DMS114 treated with DMSO at 0.1 percent for 48 hours (cell line): Measurements from ENCODE around the gene LRRC32.
"Not testable (repeated sequence)": the region's sequence is repeated elsewhere in the genome, so short reads cannot be mapped to it uniquely, and the experiment has no call there.

Source experiments
- DNase-seq: peaks from one replicate; lab custom pipeline; 2025; ENCODE audit not compliant: unreplicated experiment; lab: John Stamatoyannopoulos, UW

Gene LRRC32

GRCh38 chr11:76630600-76631281 lies 39.8 kb downstream of the LRRC32 start:
- DNase-seq = no peak

GRCh38 chr11:76629853-76630599 lies 40.5 kb downstream of the LRRC32 start:
- DNase-seq = no peak

GRCh38 chr11:76629116-76629852 lies 41.3 kb downstream of the LRRC32 start:
- no peak for DNase-seq

GRCh38 chr11:76628408-76628947 lies 42.1 kb downstream of the LRRC32 start:
- no peak for DNase-seq

- no peak for DNase-seq
These were observed 42.9 kb downstream of the LRRC32 start for GRCh38 chr11:76627606-76628005.

GRCh38 chr11:76626921-76627401 lies 43.6 kb downstream of the LRRC32 start:
- no peak for DNase-seq

GRCh38 chr11:76626266-76626665 lies 44.3 kb downstream of the LRRC32 start:
- no peak for DNase-seq

- no peak for DNase-seq
These were observed 44.9 kb downstream of the LRRC32 start for GRCh38 chr11:76625472-76626186.

GRCh38 chr11:76624500-76625379 lies 45.8 kb downstream of the LRRC32 start:
- no peak for DNase-seq

GRCh38 chr11:76623884-76624419 lies 46.6 kb downstream of the LRRC32 start:
- no peak for DNase-seq

GRCh38 chr11:76623171-76623883 lies 47.2 kb downstream of the LRRC32 start:
- no peak for DNase-seq

- no peak for DNase-seq
These were observed 48.0 kb downstream of the LRRC32 start for GRCh38 chr11:76622493-76623094.

- no peak for DNase-seq
These were observed 48.7 kb downstream of the LRRC32 start for GRCh38 chr11:76621868-76622267.

- DNase-seq = no peak
These were observed 49.1 kb downstream of the LRRC32 start for GRCh38 chr11:76621466-76621865.

GRCh38 chr11:76620489-76620888 lies 50.1 kb downstream of the LRRC32 start:
- no peak for DNase-seq

- not testable (repeated sequence) for DNase-seq
These were observed 50.7 kb downstream of the LRRC32 start for GRCh38 chr11:76619801-76620200.

GRCh38 chr11:76617553-76618265 lies 52.8 kb downstream of the LRRC32 start:
- no peak for DNase-seq
